GM19240 (cell line): ENCODE measurements around the gene SLC5A10.

ENCODE experiments used
- DNase-seq: peaks from one replicate; pipeline ENCODE4 v3.0.0; 2011; ENCODE audit warnings: low spot score; ENCODE audit not compliant: insufficient read length

Gene SLC5A10

GRCh38 chr17:19002805-19003542, 51.0 kb downstream of the SLC5A10 start:
- DNase-seq = no peak

GRCh38 chr17:19003543-19004420, 51.8 kb downstream of the SLC5A10 start:
- no peak for DNase-seq

- peak; percentile 70 for DNase-seq
These were observed 52.6 kb downstream of the SLC5A10 start, which contains the start of gene FAM83G for GRCh38 chr17:19004421-19005136. TSS of gene FAM83G (minus strand) at chr17:19004764. CDS start at chr17:19004041, 723 bp downstream.

- no peak for DNase-seq
These were observed 53.3 kb downstream of the SLC5A10 start for GRCh38 chr17:19005137-19005773.

- no peak for DNase-seq
These were observed 53.9 kb downstream of the SLC5A10 start for GRCh38 chr17:19005789-19006430.

DNA sequence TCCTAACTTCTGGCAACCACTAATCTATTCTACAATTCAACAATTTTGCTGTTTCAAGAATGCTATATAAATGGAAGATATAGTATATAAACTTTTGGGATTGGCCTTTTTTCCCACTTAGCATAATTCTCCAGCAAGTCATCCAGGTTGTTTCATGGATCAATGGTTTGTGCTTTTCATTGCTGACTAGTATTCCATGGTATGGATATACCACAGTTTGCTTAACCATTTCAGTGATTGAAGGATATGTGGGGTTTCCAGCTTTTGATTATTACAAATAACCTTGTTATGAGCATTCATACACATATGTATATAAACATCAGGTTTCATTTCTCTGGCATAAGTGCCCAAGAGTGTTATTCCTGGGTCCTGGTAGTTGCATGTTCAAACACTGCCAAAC, 54.7 kb downstream of the SLC5A10 start:
- DNase-seq = no peak

DNA sequence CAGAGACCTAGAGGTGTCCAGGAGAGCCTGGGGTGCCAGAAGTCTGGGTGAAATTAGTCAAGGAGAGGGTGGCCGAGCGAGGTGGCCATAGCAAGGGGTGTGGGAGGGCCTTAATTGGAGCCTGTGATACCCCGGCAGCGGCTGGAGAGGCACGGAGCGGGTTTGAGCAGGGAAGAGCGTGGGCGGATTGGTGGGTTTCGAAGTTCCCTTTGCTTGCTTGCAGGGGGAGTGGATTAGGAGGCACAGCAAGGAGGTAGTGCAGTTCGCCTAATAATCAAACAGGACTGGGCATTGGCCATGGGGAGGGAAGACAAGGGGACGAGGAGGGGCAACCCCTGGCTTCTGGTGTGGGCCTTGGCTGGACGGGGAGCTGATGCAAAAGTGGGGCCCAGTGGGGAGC, 58.0 kb downstream of the SLC5A10 start:
- DNase-seq = no peak

- DNase-seq = no peak
These were observed 59.0 kb downstream of the SLC5A10 start for GRCh38 chr17:19010729-19011505.

- DNase-seq = no peak
These were observed 59.6 kb downstream of the SLC5A10 start for GRCh38 chr17:19011581-19011980.

- DNase-seq = no peak
These were observed 60.5 kb downstream of the SLC5A10 start for GRCh38 chr17:19012171-19013080.

- DNase-seq = no peak
These were observed 61.3 kb downstream of the SLC5A10 start for GRCh38 chr17:19013226-19013625.

DNA sequence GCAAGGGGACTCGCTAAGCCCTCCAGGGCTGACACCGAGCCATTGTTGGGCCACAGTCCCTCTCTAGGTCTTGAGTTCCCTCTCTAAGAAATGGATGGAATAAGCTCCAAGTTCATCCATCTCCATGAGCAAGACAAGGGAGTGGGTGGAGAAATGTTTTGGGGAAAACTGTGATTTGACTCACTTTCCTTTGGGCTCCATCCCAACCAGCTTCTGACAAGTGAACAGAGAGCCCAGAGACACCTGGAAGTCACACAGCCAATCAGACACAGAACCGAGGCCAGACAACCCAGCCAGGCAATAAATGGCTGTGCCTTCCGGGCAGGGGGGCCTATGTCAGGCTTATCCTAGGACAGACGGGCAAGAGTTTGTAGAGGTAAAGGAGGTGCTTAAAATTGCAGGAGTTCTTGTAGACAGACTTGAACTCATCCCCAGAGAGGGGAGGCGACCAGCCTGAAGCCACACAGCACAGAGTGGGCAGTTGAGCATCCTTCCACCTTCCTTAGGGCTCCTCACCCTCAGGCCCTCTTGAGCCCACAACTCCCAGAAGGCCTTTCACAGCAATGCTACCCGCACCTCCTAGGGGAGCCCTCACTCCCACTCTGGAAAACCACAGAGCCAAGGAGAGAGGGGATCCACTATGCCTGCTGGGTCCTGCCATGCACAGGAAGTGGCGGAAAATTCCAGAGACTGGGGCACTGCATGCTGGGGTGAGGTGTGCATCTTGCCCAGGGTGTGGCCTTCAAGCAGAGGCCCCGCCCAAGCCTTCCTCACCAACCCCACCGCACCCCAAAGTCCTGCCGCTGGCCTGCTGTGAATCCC, 62.1 kb downstream of the SLC5A10 start:
- DNase-seq = no peak

DNA sequence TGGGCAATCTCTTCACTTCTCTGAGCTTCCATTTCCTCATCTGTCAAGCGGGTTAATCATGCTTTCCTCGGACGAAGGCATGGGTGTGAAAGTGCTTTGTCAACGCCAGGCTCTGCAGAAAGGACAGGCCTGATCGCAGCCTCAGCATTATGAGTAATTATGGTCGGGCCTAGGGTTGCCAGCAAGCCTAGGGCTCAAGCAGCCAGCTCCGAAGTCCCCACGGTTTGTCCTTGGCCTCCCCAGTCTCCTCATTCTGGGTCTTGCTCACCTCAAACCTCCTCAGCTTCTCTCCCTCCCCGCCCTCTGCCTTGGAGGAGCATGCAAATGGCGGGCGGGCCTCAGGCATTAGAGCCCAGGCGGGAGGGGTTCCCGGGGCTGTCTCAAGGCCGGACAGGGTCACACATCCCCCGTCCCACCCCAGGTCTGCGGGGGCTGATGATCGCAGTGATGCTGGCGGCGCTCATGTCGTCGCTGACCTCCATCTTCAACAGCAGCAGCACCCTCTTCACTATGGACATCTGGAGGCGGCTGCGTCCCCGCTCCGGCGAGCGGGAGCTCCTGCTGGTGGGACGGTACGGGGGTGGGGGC, 62.8 kb downstream of the SLC5A10 start:
- no peak for DNase-seq

DNA sequence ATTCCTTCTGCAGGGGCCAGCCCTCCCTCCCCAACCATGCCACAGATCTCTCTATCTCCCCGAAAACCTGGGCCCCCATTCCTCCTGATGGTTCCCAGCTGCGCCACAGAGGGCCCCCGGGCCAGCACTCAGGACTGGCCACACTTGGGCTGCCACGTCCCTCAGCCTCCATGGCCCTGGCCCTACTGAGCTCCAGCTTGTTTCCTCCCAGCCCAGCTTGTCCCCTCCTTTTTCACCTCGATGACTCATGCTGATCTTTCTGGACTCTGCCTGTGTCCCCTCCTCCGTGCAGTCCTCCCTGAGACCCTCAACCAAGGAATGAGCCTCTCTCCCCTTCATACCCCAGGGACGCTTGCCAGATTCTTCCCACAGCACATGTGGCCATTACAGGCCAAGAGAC, 63.5 kb downstream of the SLC5A10 start:
- no peak for DNase-seq

DNA sequence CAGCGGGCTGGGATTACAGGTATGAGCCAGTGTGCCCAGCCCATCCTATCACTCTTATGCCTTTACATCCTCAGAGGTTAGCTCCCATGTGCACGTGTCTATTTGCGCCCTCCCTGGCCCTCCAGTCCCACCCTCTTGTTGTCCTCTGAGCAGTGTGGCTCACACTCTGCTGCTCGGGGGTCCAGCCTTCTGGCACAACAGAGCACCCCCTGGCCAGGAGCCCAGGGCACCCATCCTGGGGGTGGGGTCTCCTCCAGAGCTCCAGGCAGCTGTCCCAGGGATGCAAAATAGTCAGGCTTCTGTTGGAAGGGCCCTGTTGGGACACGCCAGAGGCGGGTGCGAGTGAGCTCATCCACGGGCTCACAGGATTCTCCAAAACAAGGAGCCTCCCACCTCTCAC, 64.3 kb downstream of the SLC5A10 start:
- DNase-seq = no peak

GRCh38 chr17:19016881-19017280, 64.9 kb downstream of the SLC5A10 start:
- DNase-seq = no peak

- DNase-seq = no peak
These were observed 65.4 kb downstream of the SLC5A10 start for GRCh38 chr17:19017401-19017800.
